ENCODE measurements around the gene BCR.

BCR gene

DNA sequence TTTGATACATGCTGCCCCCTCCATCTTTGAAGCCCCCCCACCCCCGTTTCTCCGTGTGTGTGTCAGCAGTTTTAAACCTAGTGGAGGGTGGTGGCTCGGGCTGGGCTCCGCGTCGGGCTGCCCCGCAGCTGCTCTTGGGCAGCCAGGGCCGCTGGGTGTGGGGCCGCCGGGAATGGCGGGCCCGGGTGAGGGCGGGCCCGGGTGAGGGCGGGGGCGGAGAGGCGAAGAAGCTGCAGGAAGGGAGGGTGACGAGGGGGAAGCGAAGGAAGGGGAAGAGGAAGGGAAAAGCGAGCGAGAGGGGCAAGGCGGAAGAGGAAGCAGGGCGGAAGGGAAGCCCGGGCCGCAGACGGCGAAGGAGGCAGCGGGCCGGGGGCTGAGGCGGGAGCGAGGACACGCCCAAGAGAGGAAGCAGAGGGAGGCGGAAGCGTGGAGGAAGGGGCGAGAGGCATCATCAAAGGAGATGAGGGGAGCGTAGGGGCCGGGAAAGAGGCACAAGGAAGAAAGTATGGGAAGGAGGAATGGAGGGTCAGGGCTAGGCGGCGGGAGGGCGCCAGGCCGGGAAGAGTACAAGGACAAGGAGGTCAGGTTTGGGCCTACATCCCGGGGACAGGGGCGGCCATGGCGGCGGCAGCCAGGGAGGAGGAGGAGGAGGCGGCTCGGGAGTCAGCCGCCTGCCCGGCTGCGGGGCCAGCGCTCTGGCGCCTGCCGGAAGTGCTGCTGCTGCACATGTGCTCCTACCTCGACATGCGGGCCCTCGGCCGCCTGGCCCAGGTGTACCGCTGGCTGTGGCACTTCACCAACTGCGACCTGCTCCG is 82.4 kb downstream of the BCR start:
- no peaks in the 10 kb centered on the region for H3K27me3 ChIP-seq (replicated peaks; ENCODE audit: control insufficient read depth, insufficient read depth, low read length)
- H3K4me3 ChIP-seq (replicated peaks; ENCODE audit: low read depth, low read length): no peak overlapping the region
- no peak for DNase-seq (ENCODE audit: extremely low read depth, insufficient read length)
- TF ChIP-seq CTCF (IDR thresholded peaks at IDR 0.05; ENCODE audit: insufficient read depth, low read length, poor library complexity, severe bottlenecking): no peak
- H3K36me3 ChIP-seq (ENCODE audit: control insufficient read depth, insufficient read depth, low read length): peaks cover 31% of the 10 kb centered on the region

DNA sequence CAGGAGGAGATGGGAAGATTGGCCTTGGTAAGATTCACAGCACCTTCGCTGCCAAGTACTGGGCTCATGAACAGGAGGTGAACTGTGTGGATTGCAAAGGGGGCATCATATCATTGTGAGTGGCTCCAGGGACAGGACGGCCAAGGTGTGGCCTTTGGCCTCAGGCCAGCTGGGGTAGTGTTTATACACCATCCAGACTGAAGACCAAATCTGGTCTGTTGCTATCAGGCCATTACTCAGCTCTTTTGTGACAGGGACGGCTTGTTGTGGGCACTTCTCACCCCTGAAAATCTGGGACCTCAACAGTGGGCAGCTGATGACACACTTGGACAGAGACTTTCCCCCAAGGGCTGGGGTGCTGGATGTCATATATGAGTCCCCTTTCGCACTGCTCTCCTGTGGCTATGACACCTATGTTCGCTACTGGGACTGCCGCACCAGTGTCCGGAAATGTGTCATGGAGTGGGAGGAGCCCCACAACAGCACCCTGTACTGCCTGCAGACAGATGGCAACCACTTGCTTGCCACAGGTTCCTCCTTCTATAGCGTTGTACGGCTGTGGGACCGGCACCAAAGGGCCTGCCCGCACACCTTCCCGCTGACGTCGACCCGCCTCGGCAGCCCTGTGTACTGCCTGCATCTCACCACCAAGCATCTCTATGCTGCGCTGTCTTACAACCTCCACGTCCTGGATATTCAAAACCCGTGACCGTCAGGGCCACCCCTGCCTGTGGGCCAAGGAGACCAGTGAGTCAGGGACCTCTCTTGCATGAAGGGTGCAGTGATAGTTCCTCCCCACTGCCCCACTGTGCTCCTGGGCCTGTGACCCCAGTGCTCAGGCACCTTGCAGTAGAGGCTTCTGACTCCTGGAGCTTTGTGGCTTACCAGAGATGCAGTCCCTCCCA is 83.6 kb downstream of the BCR start:
- Histone ChIP-seq H3K27me3 (replicated peaks; ENCODE audit: control insufficient read depth, insufficient read depth, low read length) (no peaks in the 10 kb centered on the region), H3K36me3 (ENCODE audit: control insufficient read depth, insufficient read depth, low read length) (peaks cover 32% of the 10 kb centered on the region), H3K4me3 (replicated peaks; ENCODE audit: low read depth, low read length) (no peak overlapping the region)
- TF ChIP-seq CTCF (IDR thresholded peaks at IDR 0.05; ENCODE audit: insufficient read depth, low read length, poor library complexity, severe bottlenecking): no peak
- peak; percentile 55 for DNase-seq (ENCODE audit: extremely low read depth, insufficient read length)

GRCh38 chr22:23264610-23265367 is 84.5 kb downstream of the BCR start:
- no peak for DNase-seq (ENCODE audit: extremely low read depth, insufficient read length)
- H3K27me3 ChIP-seq (replicated peaks; ENCODE audit: control insufficient read depth, insufficient read depth, low read length): no peaks in the 10 kb centered on the region
- H3K4me3 ChIP-seq (replicated peaks; ENCODE audit: low read depth, low read length): no peak overlapping the region
- H3K36me3 ChIP-seq (ENCODE audit: control insufficient read depth, insufficient read depth, low read length): peaks cover 32% of the 10 kb centered on the region
- no peak for TF ChIP-seq CTCF (IDR thresholded peaks at IDR 0.05; ENCODE audit: insufficient read depth, low read length, poor library complexity, severe bottlenecking)

- H3K4me3 ChIP-seq (replicated peaks; ENCODE audit: low read depth, low read length): no peak overlapping the region
- no peak for TF ChIP-seq CTCF (IDR thresholded peaks at IDR 0.05; ENCODE audit: insufficient read depth, low read length, poor library complexity, severe bottlenecking)
- no peak for DNase-seq (ENCODE audit: extremely low read depth, insufficient read length)
- no peaks in the 10 kb centered on the region for H3K27me3 ChIP-seq (replicated peaks; ENCODE audit: control insufficient read depth, insufficient read depth, low read length)
- peaks cover 32% of the 10 kb centered on the region for H3K36me3 ChIP-seq (ENCODE audit: control insufficient read depth, insufficient read depth, low read length)
Measured at GRCh38 chr22:23265368-23265700, 85.0 kb downstream of the BCR start.

GRCh38 chr22:23266780-23267179 is 86.5 kb downstream of the BCR start:
- TF ChIP-seq CTCF (IDR thresholded peaks at IDR 0.05; ENCODE audit: insufficient read depth, low read length, poor library complexity, severe bottlenecking): no peak
- Histone ChIP-seq H3K36me3 (ENCODE audit: control insufficient read depth, insufficient read depth, low read length) (peaks cover 22% of the 10 kb centered on the region), H3K27me3 (replicated peaks; ENCODE audit: control insufficient read depth, insufficient read depth, low read length) (no peaks in the 10 kb centered on the region), H3K4me3 (replicated peaks; ENCODE audit: low read depth, low read length) (no peak overlapping the region)
- no peak for DNase-seq (ENCODE audit: extremely low read depth, insufficient read length)

Data from GM06990 (cell line).